Testis (tissue), 3 donors: ENCODE measurements around the gene PDE6D. TPM values are rescaled to one million over a fixed set of nuclear protein-coding genes. Genes with fewer than 3 reads are reported as not detected.

Experiments used
- DNase-seq: peaks from one replicate; pipeline ENCODE4 v3.0.0-alpha.2; 2019
- H3K27ac ChIP-seq, 2 donors: fragments of 200-600 bp; sonication (generic); one replicate each; pipeline ENCODE4 v1.5.1; 2019
- H3K27me3 ChIP-seq: fragments of 200-600 bp; sonication (generic); one replicate; pipeline ENCODE4 v1.5.1; 2019
- H3K36me3 ChIP-seq: fragments of 200-600 bp; sonication (generic); one replicate; pipeline ENCODE4 v1.5.1; 2017; ENCODE audit warnings: low read depth; ENCODE audit errors: missing control alignments
- H3K4me1 ChIP-seq: fragments of 200-600 bp; sonication (generic); one replicate; pipeline ENCODE4 v1.5.1; 2019
- H3K4me3 ChIP-seq, 2 donors: fragments of 200-600 bp; sonication (generic); one replicate each; pipeline ENCODE4 v1.5.1; 2017 to 2019
- H3K9me3 ChIP-seq: fragments of 200-600 bp; sonication (generic); one replicate; pipeline ENCODE4 v1.5.1; 2017
- POLR2A ChIP-seq: fragments of 450-650 bp; IDR thresholded peaks from one replicate; pipeline ENCODE4 v1.6.1; 2017; ENCODE audit warnings: antibody characterized with exemption, mild to moderate bottlenecking, moderate library complexity
- whole genome bisulfite sequencing, 2 donors: methylation state at CpG; one replicate each; pipeline ENCODE4 v1.1.5; 2018; 5-methylcytosine and 5-hydroxymethylcytosine counted together
- intact Hi-C: fragments of 100-400 bp; cut with DNase I; formaldehyde crosslinking; loops from one replicate; pipeline ENCODE4 v1.15.1; 2023; ENCODE audit warnings: low total_unique reads
- polyA plus RNA-seq: library from polyadenylated mRNA; stranded (reverse); fragments of 350-450 nt; fragmentation: Illumina TruSeq; extraction: RNeasy Lipid Tissue Mini Kit (QIAGEN cat#74804); gene quantifications from one replicate; pipeline ENCODE4 v1.2.3, GENCODE V29; 2014; ENCODE audit warnings: low read depth, low replicate concordance; ENCODE audit not compliant: insufficient read depth
- total RNA-seq, 2 donors: library from RNA; depleted of rRNA; stranded (reverse); fragments of >200 nt; gene quantifications; one replicate each; pipeline ENCODE4 v1.2.3, GENCODE V29; 2016
- TF ChIP-seq, protein P1 (sequence below), 3 experiments: fragments of 450-650 bp in 2 of 3; fragments of 200-600 bp in 1 of 3; sonication (generic) in 1 of 3; IDR thresholded peaks; one replicate each; pipeline ENCODE4 v1.5.1; 2016 to 2019; ENCODE audit warnings: antibody characterized with exemption in 3 of 3, mild to moderate bottlenecking in 2 of 3, moderate library complexity in 1 of 3

The PDE6D gene
- total and polyA plus RNA-seq, 3 donors from 2014 or later, result 39.9 to 102 (median 66.5) TPM

GRCh38 chr2:231709981-231710798 is 70.9 kb downstream of the PDE6D start:
- DNase-seq, result peak; percentile 83
- H3K27me3 ChIP-seq, result no peaks in the 10 kb centered on the region
- H3K9me3 ChIP-seq, result no peaks in the 10 kb centered on the region
- H3K4me3 ChIP-seq, result peak overlapping the region; percentile 94 to 99
- TF ChIP-seq, protein P1, sequence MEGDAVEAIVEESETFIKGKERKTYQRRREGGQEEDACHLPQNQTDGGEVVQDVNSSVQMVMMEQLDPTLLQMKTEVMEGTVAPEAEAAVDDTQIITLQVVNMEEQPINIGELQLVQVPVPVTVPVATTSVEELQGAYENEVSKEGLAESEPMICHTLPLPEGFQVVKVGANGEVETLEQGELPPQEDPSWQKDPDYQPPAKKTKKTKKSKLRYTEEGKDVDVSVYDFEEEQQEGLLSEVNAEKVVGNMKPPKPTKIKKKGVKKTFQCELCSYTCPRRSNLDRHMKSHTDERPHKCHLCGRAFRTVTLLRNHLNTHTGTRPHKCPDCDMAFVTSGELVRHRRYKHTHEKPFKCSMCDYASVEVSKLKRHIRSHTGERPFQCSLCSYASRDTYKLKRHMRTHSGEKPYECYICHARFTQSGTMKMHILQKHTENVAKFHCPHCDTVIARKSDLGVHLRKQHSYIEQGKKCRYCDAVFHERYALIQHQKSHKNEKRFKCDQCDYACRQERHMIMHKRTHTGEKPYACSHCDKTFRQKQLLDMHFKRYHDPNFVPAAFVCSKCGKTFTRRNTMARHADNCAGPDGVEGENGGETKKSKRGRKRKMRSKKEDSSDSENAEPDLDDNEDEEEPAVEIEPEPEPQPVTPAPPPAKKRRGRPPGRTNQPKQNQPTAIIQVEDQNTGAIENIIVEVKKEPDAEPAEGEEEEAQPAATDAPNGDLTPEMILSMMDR (IDR thresholded peaks at IDR 0.05), result peak; percentile 80 to 99 (median 99)
- TF ChIP-seq POLR2A, result no peak
- H3K4me1 ChIP-seq, result peaks cover 32% of the 10 kb centered on the region
- 0% methylated on average over 8 to 58 of the region's 105 CpGs for WGBS, 2 donors
- peak overlapping the region; percentile 98 to 100 for H3K27ac ChIP-seq
- no peaks in the 10 kb centered on the region for H3K36me3 ChIP-seq
- intact Hi-C loops, result loop anchor here (5.0 kb wide), 1 partner anchor 98 kb away; no protein-coding TSS in a partner anchor

DNA sequence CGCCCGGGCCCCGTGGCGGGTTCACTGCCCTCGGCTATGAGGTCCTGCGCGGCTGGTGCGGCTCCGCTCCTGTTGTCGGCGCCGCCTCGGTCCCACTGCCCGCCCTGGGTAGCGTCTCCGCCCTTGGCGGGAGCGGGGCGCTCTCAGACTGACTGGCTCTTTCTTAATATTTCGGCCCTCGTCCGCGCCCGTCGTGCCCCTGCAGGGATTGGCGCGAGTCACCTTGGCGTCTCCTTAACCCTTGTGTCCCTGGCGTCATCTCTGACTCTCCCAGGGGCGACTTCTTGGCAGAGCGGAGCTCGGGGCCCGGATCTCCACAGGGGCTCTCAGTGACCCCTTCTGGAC is 71.5 kb downstream of the PDE6D start:
- Histone ChIP-seq H3K36me3 (no peaks in the 10 kb centered on the region), H3K9me3 (no peaks in the 10 kb centered on the region), H3K27ac (peak overlapping the region; percentile 98 to 100), H3K4me3 (peak overlapping the region; percentile 94 to 99), H3K27me3 (no peaks in the 10 kb centered on the region), H3K4me1 (peaks cover 33% of the 10 kb centered on the region)
- DNase-seq, result peak; percentile 61
- intact Hi-C loops, result no loop called here
- 0% methylated on average over 24 of the region's 33 CpGs; no CpG with 5 or more reads in 1 of the 2 donors for WGBS, 2 donors
- TF ChIP-seq, protein P1 (IDR thresholded peaks at IDR 0.05), result no peak
- no peak for TF ChIP-seq POLR2A

DNA sequence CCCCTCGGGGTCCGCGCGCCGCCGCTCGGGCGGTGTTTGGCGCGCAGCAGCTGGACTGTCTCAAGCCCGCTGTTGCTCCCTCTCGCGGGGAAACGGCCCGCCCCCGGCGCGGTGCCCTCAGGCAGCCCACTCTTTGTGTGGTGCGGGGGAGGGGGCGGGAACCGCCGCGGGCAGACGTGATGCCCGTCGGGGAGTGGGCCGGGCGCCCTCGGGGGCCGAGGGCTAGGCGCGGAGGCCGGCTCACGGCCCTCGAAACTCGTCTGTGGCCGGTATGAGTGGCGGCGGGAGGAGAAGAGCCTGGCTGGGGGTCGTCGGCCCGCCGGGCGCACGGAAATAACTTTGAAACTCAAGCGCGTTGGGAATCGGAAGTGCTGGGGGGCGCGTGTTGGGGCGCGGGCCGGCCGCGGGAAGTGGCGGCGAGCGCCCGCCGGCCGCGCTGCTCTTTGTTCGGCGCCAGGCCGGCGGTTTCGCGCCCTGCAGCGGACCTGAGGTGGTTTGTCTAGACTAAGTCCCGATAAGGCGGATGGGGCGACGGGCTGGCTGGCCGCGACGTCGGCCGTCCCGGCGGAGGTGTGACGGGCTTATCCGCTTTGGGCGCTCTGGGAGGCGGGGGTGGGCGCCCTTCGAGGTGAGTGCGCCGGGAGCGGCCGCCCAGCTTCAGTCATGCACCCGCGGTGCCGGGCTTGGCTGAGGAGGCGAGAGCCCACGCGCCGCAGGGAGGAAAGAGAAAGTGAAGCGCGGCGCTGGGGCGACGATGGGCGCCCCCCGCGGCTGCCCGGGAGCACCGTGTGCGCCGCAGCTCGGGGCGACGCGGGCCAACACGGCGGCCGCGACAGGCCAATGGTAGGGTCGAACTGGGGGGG is 72.1 kb downstream of the PDE6D start:
- Histone ChIP-seq H3K4me1 (peaks cover 30% of the 10 kb centered on the region), H3K4me3 (peak overlapping the region; percentile 94 to 99), H3K27ac (peak overlapping the region; percentile 98 to 100), H3K27me3 (no peaks in the 10 kb centered on the region), H3K36me3 (no peaks in the 10 kb centered on the region), H3K9me3 (no peaks in the 10 kb centered on the region)
- no peak for TF ChIP-seq POLR2A
- TF ChIP-seq, protein P1 (IDR thresholded peaks at IDR 0.05), result peak in 1 of 3 experiments; percentile 12
- WGBS, 2 donors, result 0 to 1% methylated on average over 13 to 83 of the region's 118 CpGs
- intact Hi-C loops, result no loop called here
- peak; percentile 43 for DNase-seq

GRCh38 chr2:231707927-231708772 is 72.9 kb downstream of the PDE6D start, which contains the start of gene PTMA:
Gene PTMA, plus strand, starts transcription at chr2:231708525. Its CDS starts 182 bp downstream, at chr2:231708707.
- H3K4me1 ChIP-seq, result peaks cover 23% of the 10 kb centered on the region
- intact Hi-C loops, result no loop called here
- DNase-seq, result peak; percentile 100
- no peaks in the 10 kb centered on the region for H3K27me3 ChIP-seq
- H3K27ac ChIP-seq, result peak within 1 kb of the TSS; percentile 98 to 100
- peak; percentile 80 for TF ChIP-seq POLR2A
- TF ChIP-seq, protein P1 (IDR thresholded peaks at IDR 0.05), result peak in 1 of 3 experiments; percentile 13
- no peaks in the 10 kb centered on the region for H3K9me3 ChIP-seq
- H3K36me3 ChIP-seq, result no peaks in the 10 kb centered on the region
- H3K4me3 ChIP-seq, result peak within 1 kb of the TSS; percentile 94 to 99
- WGBS, 2 donors, result 0% methylated on average over 46 of the region's 97 CpGs; no CpG with 5 or more reads in 1 of the 2 donors
